ENCODE data around the gene PKNOX2. TPM values are rescaled to one million over a fixed set of nuclear protein-coding genes. Genes with fewer than 3 reads are reported as not detected.
A peak's percentile ranks its signal among the peaks of the same experiment; 100 is the strongest.

PKNOX2 gene
- total and polyA plus RNA-seq, 9 donors: 10.6 to 42.3 (median 30.0) TPM

DNA sequence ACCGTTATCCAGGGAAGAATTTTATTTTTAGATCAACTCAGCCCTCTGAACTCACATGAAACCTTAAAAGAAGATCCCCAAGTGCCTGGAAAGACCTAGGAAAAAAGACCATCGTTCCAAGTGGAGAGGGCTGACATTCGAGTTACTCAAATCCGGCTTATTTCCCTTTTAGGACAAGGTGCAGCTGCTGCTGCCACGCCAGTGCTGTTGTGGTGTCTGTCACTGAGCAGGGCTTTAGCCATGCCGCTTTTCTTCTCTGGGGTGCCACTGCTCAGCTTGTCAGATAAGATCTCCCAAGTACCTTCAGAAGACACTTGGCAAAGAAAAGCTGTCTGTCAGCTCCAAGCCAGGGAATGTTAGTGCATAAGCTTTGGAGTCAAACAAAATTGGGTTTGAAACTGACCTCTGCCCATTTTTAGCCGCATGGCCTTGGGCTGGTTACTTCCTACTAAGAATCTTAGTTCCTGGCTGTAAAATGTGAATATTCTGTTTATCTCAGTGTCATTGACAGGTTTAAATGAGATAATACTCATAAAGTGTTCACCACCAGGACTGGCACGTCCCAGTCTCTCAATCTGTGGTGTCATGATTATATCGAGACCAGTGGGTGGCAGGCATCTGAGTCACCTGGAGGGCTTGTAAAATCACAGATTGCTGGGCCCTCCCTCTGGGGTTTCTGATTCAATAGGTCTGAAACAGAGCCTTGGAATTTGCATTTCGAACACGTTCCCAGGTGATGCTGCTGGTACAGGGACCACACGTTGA, 117.5 kb downstream of the PKNOX2 start:
- peak overlapping the region in 1 of 2 donors; percentile 22 for H3K27ac ChIP-seq
- DNase-seq: no peak
- 51 to 67% (median 53%) methylated on average over 12 of the region's 12 CpGs for WGBS, 3 donors
- intact Hi-C loops (cut with DNase I): no loop called here
- TF ChIP-seq POLR2A (IDR thresholded peaks at IDR 0.05): no peak
- no peak for TF ChIP-seq EP300 (IDR thresholded peaks at IDR 0.05)
- TF ChIP-seq, protein P1, sequence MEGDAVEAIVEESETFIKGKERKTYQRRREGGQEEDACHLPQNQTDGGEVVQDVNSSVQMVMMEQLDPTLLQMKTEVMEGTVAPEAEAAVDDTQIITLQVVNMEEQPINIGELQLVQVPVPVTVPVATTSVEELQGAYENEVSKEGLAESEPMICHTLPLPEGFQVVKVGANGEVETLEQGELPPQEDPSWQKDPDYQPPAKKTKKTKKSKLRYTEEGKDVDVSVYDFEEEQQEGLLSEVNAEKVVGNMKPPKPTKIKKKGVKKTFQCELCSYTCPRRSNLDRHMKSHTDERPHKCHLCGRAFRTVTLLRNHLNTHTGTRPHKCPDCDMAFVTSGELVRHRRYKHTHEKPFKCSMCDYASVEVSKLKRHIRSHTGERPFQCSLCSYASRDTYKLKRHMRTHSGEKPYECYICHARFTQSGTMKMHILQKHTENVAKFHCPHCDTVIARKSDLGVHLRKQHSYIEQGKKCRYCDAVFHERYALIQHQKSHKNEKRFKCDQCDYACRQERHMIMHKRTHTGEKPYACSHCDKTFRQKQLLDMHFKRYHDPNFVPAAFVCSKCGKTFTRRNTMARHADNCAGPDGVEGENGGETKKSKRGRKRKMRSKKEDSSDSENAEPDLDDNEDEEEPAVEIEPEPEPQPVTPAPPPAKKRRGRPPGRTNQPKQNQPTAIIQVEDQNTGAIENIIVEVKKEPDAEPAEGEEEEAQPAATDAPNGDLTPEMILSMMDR (IDR thresholded peaks at IDR 0.05): no peak
- peaks cover 13% of the 10 kb centered on the region for H3K4me1 ChIP-seq (ENCODE audit: insufficient read depth)
- H3K9me3 ChIP-seq: no peaks in the 10 kb centered on the region
- H3K36me3 ChIP-seq: no peaks in the 10 kb centered on the region
- H3K27me3 ChIP-seq: no peaks in the 10 kb centered on the region
- H3K4me3 ChIP-seq: no peak overlapping the region

DNA sequence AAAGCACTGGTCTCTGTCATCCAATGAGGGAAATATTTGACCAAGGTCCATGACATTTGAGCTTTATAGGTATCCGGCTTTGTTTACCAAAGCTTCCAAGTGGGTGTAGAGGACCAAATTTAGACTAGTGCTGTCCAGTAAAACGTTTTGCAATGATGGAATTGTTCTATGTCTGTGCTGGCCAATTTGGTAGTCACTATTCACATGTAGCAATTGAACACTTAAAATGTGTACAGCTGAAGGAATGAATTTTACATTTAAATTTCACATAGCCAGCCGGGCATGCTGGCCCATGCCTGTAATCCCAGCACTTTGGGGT, 118.0 kb downstream of the PKNOX2 start:
- intact Hi-C loops (cut with DNase I): no loop called here

DNA sequence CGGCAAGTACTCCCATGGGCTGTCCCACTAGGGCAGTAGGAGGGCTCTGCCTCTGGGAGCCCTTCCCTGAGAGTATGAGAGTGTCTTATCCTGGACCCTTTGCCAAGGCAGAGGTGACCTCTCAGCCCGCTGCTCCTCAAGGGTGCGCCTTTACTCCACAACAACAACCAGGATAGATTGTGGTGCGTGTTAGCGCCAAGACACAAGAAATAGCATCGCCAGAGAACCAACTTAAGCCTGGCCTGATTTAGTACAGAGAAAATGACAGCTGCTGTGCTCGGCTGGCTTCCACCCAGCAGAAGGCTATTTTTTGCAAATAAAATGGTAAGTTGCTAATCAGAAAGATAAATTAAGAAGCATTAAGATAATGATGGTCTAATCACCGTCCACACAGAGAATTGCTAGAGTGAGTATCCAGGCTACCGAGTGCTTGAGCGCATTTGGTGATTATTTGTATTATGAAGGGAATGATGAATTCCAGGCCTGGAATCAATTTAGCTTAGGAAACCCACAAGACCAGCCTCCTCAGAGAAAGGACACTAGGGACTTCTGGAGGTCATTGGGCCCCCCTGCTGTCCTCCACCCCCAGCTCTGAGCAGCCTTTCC, 119.8 kb downstream of the PKNOX2 start:
- no peak for DNase-seq
- intact Hi-C loops (cut with DNase I): no loop called here
- Histone ChIP-seq H3K4me3 (no peak overlapping the region), H3K27me3 (no peaks in the 10 kb centered on the region), H3K36me3 (no peaks in the 10 kb centered on the region), H3K4me1 (ENCODE audit: insufficient read depth) (peaks cover 23% of the 10 kb centered on the region), H3K27ac (no peak overlapping the region), H3K9me3 (no peaks in the 10 kb centered on the region)
- WGBS, 3 donors: 46 to 73% (median 66%) methylated on average over 10 of the region's 10 CpGs
- no peak for TF ChIP-seq POLR2A (IDR thresholded peaks at IDR 0.05)
- TF ChIP-seq, protein P1 (IDR thresholded peaks at IDR 0.05): no peak
- no peak for TF ChIP-seq EP300 (IDR thresholded peaks at IDR 0.05)

More for the DNA sequence above, 118.0 kb downstream of the PKNOX2 start:
- Histone ChIP-seq H3K4me1 (ENCODE audit: insufficient read depth) (peaks cover 16% of the 10 kb centered on the region), H3K9me3 (no peaks in the 10 kb centered on the region), H3K36me3 (no peaks in the 10 kb centered on the region), H3K27ac (no peak overlapping the region), H3K27me3 (no peaks in the 10 kb centered on the region), H3K4me3 (no peak overlapping the region)
- WGBS, 3 donors: 64 to 76% (median 66%) methylated on average over 3 of the region's 3 CpGs
- TF ChIP-seq, protein P1 (IDR thresholded peaks at IDR 0.05): no peak
- TF ChIP-seq POLR2A (IDR thresholded peaks at IDR 0.05) (no peak), EP300 (IDR thresholded peaks at IDR 0.05) (no peak)
- DNase-seq: no peak

DNA sequence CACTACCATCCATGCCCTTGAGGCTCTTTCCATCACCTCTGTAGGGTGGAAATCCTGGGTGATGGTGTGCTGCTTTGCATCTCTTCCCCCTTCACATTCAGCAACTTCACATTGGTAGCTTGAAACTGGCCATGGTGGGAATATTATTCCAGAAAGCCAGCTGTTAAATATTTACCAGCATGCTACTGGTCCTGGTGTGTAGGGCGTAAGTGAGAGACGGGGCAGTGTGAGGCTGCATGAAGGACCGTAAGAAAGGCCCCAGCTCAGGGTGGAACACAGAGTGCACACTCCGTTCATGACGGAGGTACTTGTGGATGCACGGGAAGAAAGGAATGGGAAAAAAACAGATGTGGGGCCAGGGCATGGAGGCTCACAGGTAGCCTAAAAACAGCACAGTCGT, 121.3 kb downstream of the PKNOX2 start:
- Histone ChIP-seq H3K4me3 (no peak overlapping the region), H3K27ac (no peak overlapping the region), H3K9me3 (no peaks in the 10 kb centered on the region), H3K36me3 (no peaks in the 10 kb centered on the region), H3K27me3 (no peaks in the 10 kb centered on the region), H3K4me1 (ENCODE audit: insufficient read depth) (peaks cover 23% of the 10 kb centered on the region)
- intact Hi-C loops (cut with DNase I): no loop called here
- WGBS, 3 donors: 83 to 86% (median 85%) methylated on average over 7 of the region's 7 CpGs
- no peak for TF ChIP-seq EP300 (IDR thresholded peaks at IDR 0.05)
- TF ChIP-seq, protein P1 (IDR thresholded peaks at IDR 0.05): no peak
- TF ChIP-seq POLR2A (IDR thresholded peaks at IDR 0.05): no peak
- DNase-seq: no peak

Data from ovary (tissue), 9 donors.